Cardiac fibroblast (primary cell): Measurements from ENCODE around the gene XCR1.

ENCODE experiments used
- DNase-seq, 2 donors: peaks; one replicate each; pipeline versions ENCODE4 v3.0.0 to v3.0.0-alpha.2; 2010; ENCODE audit warnings: low read depth in 2 of 2
- H3K4me3 ChIP-seq, 2 donors: replicated peaks in 1 of 2; 1 replicate in 1 of 2; 2 replicates in 1 of 2; pipeline ENCODE4 v1.5.1; 2011; ENCODE audit warnings: low read depth in 2 of 2, low read length in 2 of 2, mild to moderate bottlenecking in 2 of 2, moderate library complexity in 1 of 2
- CTCF ChIP-seq: IDR thresholded peaks from one replicate; pipeline ENCODE4 v1.5.1; 2011; ENCODE audit warnings: low read depth, mild to moderate bottlenecking, low read length, inconsistent platforms

Gene XCR1

GRCh38 chr3:46027021-46027705 is at the start of gene XCR1:
XCR1 (minus strand) TSS chr3:46027483; CDS start chr3:46021947, 5,536 bp downstream.
- TF ChIP-seq CTCF, result no peak
- DNase-seq, result no peak
- H3K4me3 ChIP-seq, result no peak within 1 kb of the TSS

GRCh38 chr3:46076606-46077005 is 49.3 kb upstream of the XCR1 start:
- peak; percentile 24 for TF ChIP-seq CTCF
- peak; percentile 39 to 60 for DNase-seq
- H3K4me3 ChIP-seq, result no peak overlapping the region

- no peak overlapping the region for H3K4me3 ChIP-seq
- no peak for TF ChIP-seq CTCF
- DNase-seq, result no peak
These were observed 48.5 kb upstream of the XCR1 start for GRCh38 chr3:46075816-46076215.

GRCh38 chr3:46071222-46071858 is 44.1 kb upstream of the XCR1 start:
- no peak overlapping the region for H3K4me3 ChIP-seq
- TF ChIP-seq CTCF, result no peak
- no peak for DNase-seq

GRCh38 chr3:46070595-46071093 is 43.4 kb upstream of the XCR1 start:
- H3K4me3 ChIP-seq, result no peak overlapping the region
- no peak for DNase-seq
- no peak for TF ChIP-seq CTCF

- no peak for DNase-seq
- TF ChIP-seq CTCF, result no peak
- H3K4me3 ChIP-seq, result no peak overlapping the region
These were observed 41.2 kb upstream of the XCR1 start for GRCh38 chr3:46068501-46068900.
